ENCODE results near the gene LRRC8D.

GRCh38 chr1:89911191-89911991 lies 90.6 kb downstream of the LRRC8D start:
- TF ChIP-seq EZH2phosphoT487 (IDR thresholded peaks at IDR 0.05; ENCODE audit: insufficient read depth, low read depth): no peak
- TF ChIP-seq EZH2 (IDR thresholded peaks at IDR 0.05; ENCODE audit: insufficient read depth, poor library complexity, severe bottlenecking): no peak

Data from GM23248 (cell line).